IMR-90 (cell line): Measurements from ENCODE around the gene RANBP3. TPM values are rescaled to one million over a fixed set of nuclear protein-coding genes. Genes with fewer than 3 reads are reported as not detected.

Experiments
- ATAC-seq: fragments of 200-7000 bp; cut with Tn5 transposase; 2 replicates; pipeline ENCODE4 v1.9.1; 2020; ENCODE audit warnings: low read depth, mild to moderate bottlenecking, moderate library complexity
- BruUV-seq: library from RNA; stranded (reverse); fragments of 400-500 nt; replicated peaks from 2 replicates; lab custom pipeline; 2021; lab: Mats Ljungman, UMichigan
- CTCF ChIA-PET: fragments of 300-600 bp; formaldehyde crosslinking; extraction: SDS; loops from one replicate; lab custom pipeline; 2021; ENCODE audit warnings: antibody characterized with exemption; lab: Yijun Ruan, JAX
- POLR2A ChIA-PET: fragments of 300-600 bp; sonication (Branson Sonifier 250); formaldehyde crosslinking; loops from one replicate; lab custom pipeline; 2022; ENCODE audit warnings: antibody characterized with exemption; ENCODE audit not compliant: unreplicated experiment; lab: Charles Lee
- DNase-seq: peaks from one replicate; pipeline ENCODE4 v3.0.0; 2013
- H2AFZ ChIP-seq: replicated peaks from 2 replicates; pipeline ENCODE3; 2013; ENCODE audit warnings: low read length, mild to moderate bottlenecking; ENCODE audit not compliant: poor library complexity
- H2AK5ac ChIP-seq: 2 replicates; pipeline ENCODE4 v1.6.1; 2013; ENCODE audit warnings: low read depth, low read length, inconsistent platforms
- H2AK9ac ChIP-seq: replicated peaks from 2 replicates; pipeline ENCODE3; 2013; ENCODE audit warnings: mild to moderate bottlenecking, low read depth, low read length, moderate library complexity; ENCODE audit not compliant: poor library complexity
- H2BK120ac ChIP-seq: 2 replicates; pipeline ENCODE4 v1.6.1; 2013; ENCODE audit warnings: low read depth, low read length, inconsistent platforms
- H2BK15ac ChIP-seq: 3 replicates; pipeline ENCODE4 v1.6.1; 2013; ENCODE audit warnings: low read depth, low read length, inconsistent platforms
- H2BK20ac ChIP-seq: 2 replicates; pipeline ENCODE4 v1.6.1; 2013; ENCODE audit warnings: low read depth, mild to moderate bottlenecking, inconsistent platforms, low read length, moderate library complexity
- H2BK5ac ChIP-seq: 2 replicates; pipeline ENCODE4 v1.6.1; 2013; ENCODE audit warnings: mild to moderate bottlenecking, low read depth, low read length, inconsistent platforms; ENCODE audit not compliant: poor library complexity, severe bottlenecking
- H3K14ac ChIP-seq: replicated peaks from 2 replicates; pipeline ENCODE4 v1.6.1; 2013; ENCODE audit warnings: low read depth, low read length, inconsistent platforms
- H3K18ac ChIP-seq: 2 replicates; pipeline ENCODE4 v1.6.1; 2013; ENCODE audit warnings: low read depth, low read length, control low read depth
- H3K23ac ChIP-seq: 2 replicates; pipeline ENCODE4 v1.6.1; 2013; ENCODE audit warnings: low read depth, low read length, inconsistent platforms
- H3K27ac ChIP-seq: 2 replicates; pipeline ENCODE4 v1.5.1; 2013; ENCODE audit warnings: mild to moderate bottlenecking, control low read depth, low read length; ENCODE audit not compliant: insufficient read depth
- H3K27me3 ChIP-seq: 2 replicates; pipeline ENCODE4 v1.6.1; 2013; ENCODE audit warnings: low read length; ENCODE audit not compliant: control insufficient read depth, insufficient read depth
- H3K36me3 ChIP-seq: 2 replicates; pipeline ENCODE4 v1.6.1; 2013; ENCODE audit warnings: low read length, mixed read lengths; ENCODE audit not compliant: control insufficient read depth, insufficient read depth
- H3K4ac ChIP-seq: 2 replicates; pipeline ENCODE4 v1.6.1; 2013; ENCODE audit warnings: low read depth, low read length, inconsistent platforms
- H3K4me1 ChIP-seq: 2 replicates; pipeline ENCODE4 v1.6.1; 2013; ENCODE audit warnings: low read length, mixed read lengths; ENCODE audit not compliant: control insufficient read depth, insufficient read depth
- H3K4me2 ChIP-seq: 2 replicates; pipeline ENCODE4 v1.6.1; 2013; ENCODE audit warnings: low read depth, mild to moderate bottlenecking, control low read depth, low read length, moderate library complexity
- H3K4me3 ChIP-seq: 2 replicates; pipeline ENCODE4 v1.5.1; 2013; ENCODE audit warnings: low read depth, mild to moderate bottlenecking, control low read depth, low read length, moderate library complexity; ENCODE audit not compliant: insufficient read depth
- H3K56ac ChIP-seq: 2 replicates; pipeline ENCODE4 v1.6.1; 2013; ENCODE audit warnings: low read length, inconsistent platforms; ENCODE audit not compliant: insufficient read depth; ENCODE audit errors: extremely low read depth
- H3K79me1 ChIP-seq, 2 experiments: 2 replicates each; pipeline ENCODE4 v1.6.1; 2013; ENCODE audit warnings: low read length in 2 of 2, inconsistent platforms in 1 of 2, low read depth in 1 of 2
- H3K9ac ChIP-seq: 2 replicates; pipeline ENCODE4 v1.6.1; 2013; ENCODE audit warnings: low read depth, low read length, control low read depth
- H3K9me1 ChIP-seq: 2 replicates; pipeline ENCODE4 v1.6.1; 2013; ENCODE audit warnings: low read length, inconsistent platforms; ENCODE audit not compliant: insufficient read depth
- H3K9me3 ChIP-seq: 2 replicates; pipeline ENCODE4 v1.6.1; 2013; ENCODE audit warnings: low read length; ENCODE audit not compliant: control insufficient read depth, insufficient read depth
- H4K20me1 ChIP-seq: 2 replicates; pipeline ENCODE4 v1.6.1; 2013; ENCODE audit warnings: low read length, inconsistent platforms; ENCODE audit not compliant: insufficient read depth
- H4K5ac ChIP-seq: 2 replicates; pipeline ENCODE4 v1.6.1; 2013; ENCODE audit warnings: mild to moderate bottlenecking, low read depth, low read length, control low read depth
- H4K8ac ChIP-seq, 2 experiments: 2 replicates each; pipeline ENCODE4 v1.6.1; 2013; ENCODE audit warnings: low read depth in 2 of 2, low read length in 2 of 2, control low read depth in 1 of 2, inconsistent platforms in 1 of 2
- H4K91ac ChIP-seq: 2 replicates; pipeline ENCODE4 v1.6.1; 2013; ENCODE audit warnings: low read depth, low read length, inconsistent platforms; ENCODE audit not compliant: insufficient read depth
- ELK1 ChIP-seq: fragments of 150-350 bp; IDR thresholded peaks from 2 replicates; pipeline ENCODE4 v1.6.1; 2016; ENCODE audit warnings: low read depth, mild to moderate bottlenecking, low read length, moderate library complexity, borderline replicate concordance
- POLR2A ChIP-seq: IDR thresholded peaks from 2 replicates; pipeline ENCODE4 v1.6.1; 2012; ENCODE audit warnings: mild to moderate bottlenecking, low read depth, low read length
- RFX5 ChIP-seq: IDR thresholded peaks from 2 replicates; pipeline ENCODE4 v1.8.0; 2012; ENCODE audit warnings: low read depth, mild to moderate bottlenecking, low read length, moderate library complexity
- WGBS, 2 experiments: methylation state at CpG; one replicate each; pipeline versions ENCODE4 v1.1.5 to v1.1.7; 2013; ENCODE audit warnings: missing lambda C conversion rate in 2 of 2; ENCODE audit not compliant: insufficient read length in 1 of 2; ENCODE audit errors: extremely low coverage in 2 of 2; 5-methylcytosine and 5-hydroxymethylcytosine counted together
- dilution Hi-C: fragments of 300-500 bp; cut with HindIII; formaldehyde crosslinking; loops from one replicate; pipeline ENCODE4 v1.14.3; 2018; ENCODE audit warnings: low sequenced_read_pairs; ENCODE audit not compliant: unreplicated experiment
- in situ Hi-C: fragments of 300-500 bp; cut with MboI; formaldehyde crosslinking; loops from 3 replicates; pipeline ENCODE4 v1.14.3; 2019; ENCODE audit warnings: low sequenced_read_pairs, inconsistent platforms, mixed read lengths
- intact Hi-C: fragments of 100-400 bp; cut with micrococcal nuclease; formaldehyde crosslinking; loops from 2 replicates; pipeline ENCODE4 v1.10.0; 2022
- polyA plus RNA-seq, 3 experiments: library from polyadenylated mRNA; depleted of rRNA; stranded (reverse); fragments of >200 nt; gene quantifications; 2 replicates each; pipeline ENCODE4 v1.2.3, GENCODE V29; 2012; ENCODE audit warnings: low replicate concordance in 1 of 3
- total RNA-seq: library from RNA; depleted of rRNA; stranded (reverse); fragments of >200 nt; gene quantifications from 2 replicates; pipeline ENCODE4 v1.2.3, GENCODE V29; 2012

The RANBP3 gene
- total and polyA plus RNA-seq, 2 of the 4 experiments (the other 2 are of a cell fraction): 42.5 to 111 TPM

- Histone ChIP-seq H3K9me1 (no peaks in the 10 kb centered on the region), H3K79me1 (peaks cover 0 to 8% of the 10 kb centered on the region in 2 experiments; a peak in 1 of 4 replicates), H2BK120ac (no peak overlapping the region), H2BK15ac (no peak overlapping the region), H3K27me3 (no peaks in the 10 kb centered on the region), H4K5ac (no peak overlapping the region), H3K36me3 (peaks cover 72% of the 10 kb centered on the region), H3K9me3 (no peaks in the 10 kb centered on the region), H3K9ac (no peak overlapping the region), H3K18ac (no peak overlapping the region), H2BK5ac (no peak overlapping the region), H3K56ac (no peak overlapping the region), H2BK20ac (no peak overlapping the region), H3K4me1 (peaks cover 11% of the 10 kb centered on the region), H3K23ac (no peak overlapping the region), H3K14ac (no peak overlapping the region), H4K20me1 (peaks cover 4% of the 10 kb centered on the region; the same call in 1 of the 2 replicates), H4K8ac (no peak overlapping the region), H3K4me2 (no peak overlapping the region), H3K27ac (no peak overlapping the region), H2AK9ac (no peak overlapping the region), H3K4ac (no peak overlapping the region), H2AFZ (no peak overlapping the region), H2AK5ac (no peak overlapping the region), H3K4me3 (no peak overlapping the region), H4K91ac (no peak overlapping the region)
- POLR2A ChIA-PET: no interaction called here
- ATAC-seq: no peak
- in situ Hi-C loops (no loop called here), dilution Hi-C loops (no loop called here), intact Hi-C loops (no loop called here)
- DNase-seq: no peak
- BruUV-seq: no TSS peak
- WGBS, 2 experiments: 90% methylated on average over 12 of the region's 36 CpGs; no CpG with 5 or more reads in 1 of the 2 experiments
- CTCF ChIA-PET: no interaction called here
- TF ChIP-seq RFX5 (no peak), POLR2A (no peak), ELK1 (no peak)
Measured at GRCh38 chr19:5917431-5918107, 60.4 kb downstream of the RANBP3 start.
